Left lobe of liver (tissue), 2 donors: ENCODE data around the gene OTOL1. TPM values are rescaled to one million over a fixed set of nuclear protein-coding genes. Genes with fewer than 3 reads are reported as not detected.

Experiments
- ATAC-seq: fragments of 200-7000 bp; cut with Tn5 transposase; one replicate; pipeline ENCODE4 v1.9.1; 2020; ENCODE audit warnings: mild to moderate bottlenecking, moderate library complexity
- DNase-seq: peaks from one replicate; pipeline ENCODE4 v3.0.0-alpha.2; 2020; ENCODE audit warnings: low spot score
- total RNA-seq: library from RNA; stranded (reverse); gene quantifications from one replicate; pipeline ENCODE4 v1.2.1, GENCODE V29; 2021
- donor health status: DM: no; HTN: no; CAD: no; lungs with moderate emphysema.
- donor health status: DM: no; HTN: yes; CAD: no.

Gene OTOL1
- total RNA-seq, 1 donor from 2014 or later = not detected

GRCh38 chr3:161531930-161532329, 35.3 kb downstream of the OTOL1 start:
- DNase-seq = no peak
- no peak for ATAC-seq

- ATAC-seq (no peak), DNase-seq (no peak)
Measured at GRCh38 chr3:161540594-161540993, 44.0 kb downstream of the OTOL1 start.

GRCh38 chr3:161545824-161546223, 49.2 kb downstream of the OTOL1 start:
- ATAC-seq (no peak), DNase-seq (no peak)

- ATAC-seq (no peak), DNase-seq (no peak)
Measured at GRCh38 chr3:161548301-161548700, 51.7 kb downstream of the OTOL1 start.

- no peak for DNase-seq
Measured at GRCh38 chr3:161549261-161549660, 52.7 kb downstream of the OTOL1 start.

GRCh38 chr3:161550491-161551195, 54.0 kb downstream of the OTOL1 start:
- no peak for DNase-seq

More at GRCh38 chr3:161549261-161549660, 52.7 kb downstream of the OTOL1 start:
- no peak for ATAC-seq

GRCh38 chr3:161551697-161552096, 55.1 kb downstream of the OTOL1 start:
- ATAC-seq (no peak), DNase-seq (no peak)

More at GRCh38 chr3:161550491-161551195, 54.0 kb downstream of the OTOL1 start:
- ATAC-seq = no peak

- no peak for DNase-seq
- ATAC-seq = no peak
Measured at GRCh38 chr3:161552984-161553560, 56.5 kb downstream of the OTOL1 start.

Other genes starting within 250 kb of the OTOL1 start
- 0.18 TPM for gene SPTSSB, start 125.3 kb upstream of the OTOL1 start, total RNA-seq